ENCODE data around the gene LPAR2.

The LPAR2 gene

GRCh38 chr19:19657397-19657783, 29.4 kb upstream of the LPAR2 start:
- DNase-seq (ENCODE audit: low read depth) = no peak
- no peak for TF ChIP-seq CTCF (IDR thresholded peaks at IDR 0.05; ENCODE audit: insufficient read depth, low read depth, low read length, missing control alignments)
- H3K4me3 ChIP-seq (ENCODE audit: low read depth, low read length) = no peak overlapping the region

GRCh38 chr19:19656451-19657396, 28.7 kb upstream of the LPAR2 start:
- H3K4me3 ChIP-seq (ENCODE audit: low read depth, low read length) = no peak overlapping the region
- TF ChIP-seq CTCF (IDR thresholded peaks at IDR 0.05; ENCODE audit: insufficient read depth, low read depth, low read length, missing control alignments) = no peak
- DNase-seq (ENCODE audit: low read depth) = no peak

- no peak for DNase-seq (ENCODE audit: low read depth)
- no peak for TF ChIP-seq CTCF (IDR thresholded peaks at IDR 0.05; ENCODE audit: insufficient read depth, low read depth, low read length, missing control alignments)
- H3K4me3 ChIP-seq (ENCODE audit: low read depth, low read length) = no peak overlapping the region
Measured at GRCh38 chr19:19655641-19656343, 27.8 kb upstream of the LPAR2 start.

- H3K4me3 ChIP-seq (ENCODE audit: low read depth, low read length) = no peak overlapping the region
- no peak for DNase-seq (ENCODE audit: low read depth)
- no peak for TF ChIP-seq CTCF (IDR thresholded peaks at IDR 0.05; ENCODE audit: insufficient read depth, low read depth, low read length, missing control alignments)
Measured at GRCh38 chr19:19655051-19655594, 27.1 kb upstream of the LPAR2 start.

- no peak for TF ChIP-seq CTCF (IDR thresholded peaks at IDR 0.05; ENCODE audit: insufficient read depth, low read depth, low read length, missing control alignments)
- no peak for DNase-seq (ENCODE audit: low read depth)
- no peak overlapping the region for H3K4me3 ChIP-seq (ENCODE audit: low read depth, low read length)
Measured at GRCh38 chr19:19654441-19654840, 26.4 kb upstream of the LPAR2 start.

GRCh38 chr19:19653597-19654147, 25.7 kb upstream of the LPAR2 start:
- no peak overlapping the region for H3K4me3 ChIP-seq (ENCODE audit: low read depth, low read length)
- no peak for TF ChIP-seq CTCF (IDR thresholded peaks at IDR 0.05; ENCODE audit: insufficient read depth, low read depth, low read length, missing control alignments)
- no peak for DNase-seq (ENCODE audit: low read depth)

Data from GM12865 (cell line).